HEK293 (cell line): Measurements from ENCODE around the gene CKAP2L.

Source experiments
- CTCF ChIA-PET: fragments of 350-600 bp; formaldehyde crosslinking; extraction: SDS; loops from one replicate; lab custom pipeline; 2021; ENCODE audit warnings: antibody characterized with exemption; lab: Yijun Ruan, JAX
- POLR2A ChIA-PET: fragments of 300-600 bp; formaldehyde crosslinking; extraction: SDS; loops from one replicate; lab custom pipeline; 2020; ENCODE audit warnings: antibody characterized with exemption, inconsistent platforms; lab: Yijun Ruan, JAX
- H3K27ac ChIP-seq: fragments of 200-500 bp; sonication (Bioruptor generic); 2 replicates; pipeline ENCODE4 v1.5.1; 2014; ENCODE audit warnings: low read depth, low read length, control low read depth, inconsistent platforms; ENCODE audit errors: extremely low read depth
- H3K36me3 ChIP-seq, 2 experiments: fragments of 200-500 bp in 1 of 2; sonication (Bioruptor generic) in 1 of 2; 1 replicate in 1 of 2; 2 replicates in 1 of 2; pipeline ENCODE4 v1.5.1; 2014 to 2017; ENCODE audit warnings: inconsistent platforms in 2 of 2, low read length in 2 of 2; ENCODE audit not compliant: control insufficient read depth in 2 of 2, insufficient read depth in 1 of 2
- H3K4me1 ChIP-seq: fragments of 200-500 bp; sonication (Bioruptor generic); 2 replicates; pipeline ENCODE4 v1.5.1; 2014; ENCODE audit warnings: mild to moderate bottlenecking, low read length, inconsistent platforms; ENCODE audit not compliant: control insufficient read depth, insufficient read depth
- H3K4me3 ChIP-seq: 2 replicates; pipeline ENCODE4 v1.5.1; 2011; ENCODE audit warnings: low read depth, mild to moderate bottlenecking, control low read depth, low read length, moderate library complexity
- H3K9me3 ChIP-seq: fragments of 200-500 bp; sonication (Bioruptor generic); 2 replicates; pipeline ENCODE4 v1.5.1; 2014; ENCODE audit warnings: low read depth, low read length, inconsistent platforms; ENCODE audit not compliant: control insufficient read depth, insufficient read depth
- GLIS2 ChIP-seq: fragments of 450-650 bp; formaldehyde crosslinking; IDR thresholded peaks from 2 replicates; pipeline ENCODE4 v1.5.1; 2016; ENCODE audit warnings: missing biosample characterization, missing genetic modification characterization
- ZBTB48 ChIP-seq: fragments of 450-650 bp; formaldehyde crosslinking; IDR thresholded peaks from 2 replicates; pipeline ENCODE4 v1.5.1; 2016; ENCODE audit warnings: missing biosample characterization, missing genetic modification characterization
- ZNF148 ChIP-seq: fragments of 450-650 bp; formaldehyde crosslinking; IDR thresholded peaks from 2 replicates; pipeline ENCODE4 v1.5.0; 2017; ENCODE audit warnings: missing biosample characterization, missing genetic modification characterization, borderline replicate concordance
- ZNF169 ChIP-seq: fragments of 450-650 bp; formaldehyde crosslinking; IDR thresholded peaks from 2 replicates; pipeline ENCODE4 v1.5.1; 2016; ENCODE audit warnings: missing biosample characterization, missing genetic modification characterization
- ZNF24 ChIP-seq: fragments of 450-650 bp; formaldehyde crosslinking; IDR thresholded peaks from 2 replicates; pipeline ENCODE4 v1.5.1; 2016; ENCODE audit warnings: missing biosample characterization, missing genetic modification characterization
- ZNF37A ChIP-seq: fragments of 450-650 bp; IDR thresholded peaks from 2 replicates; pipeline ENCODE4 v1.5.1; 2018; ENCODE audit warnings: missing biosample characterization, missing genetic modification characterization
- ZNF398 ChIP-seq: fragments of 450-650 bp; formaldehyde crosslinking; IDR thresholded peaks from 2 replicates; pipeline ENCODE4 v1.5.1; 2017; ENCODE audit warnings: missing biosample characterization, missing genetic modification characterization
- ZNF692 ChIP-seq: fragments of 450-650 bp; formaldehyde crosslinking; IDR thresholded peaks from 2 replicates; pipeline ENCODE4 v1.5.1; 2016; ENCODE audit warnings: missing biosample characterization, missing genetic modification characterization
- ZNF837 ChIP-seq: fragments of 450-650 bp; formaldehyde crosslinking; IDR thresholded peaks from 2 replicates; pipeline ENCODE4 v1.5.1; 2016; ENCODE audit warnings: missing biosample characterization, missing genetic modification characterization
- TF ChIP-seq, protein P1 (sequence below): fragments of 450-650 bp; formaldehyde crosslinking; IDR thresholded peaks from 2 replicates; pipeline ENCODE4 v1.5.1; 2017; ENCODE audit warnings: missing biosample characterization, missing genetic modification characterization
- TF ChIP-seq, protein P2 (sequence below): sonication (generic); formaldehyde crosslinking; IDR thresholded peaks from 2 replicates; pipeline ENCODE4 v1.8.1; 2022; ENCODE audit warnings: mild to moderate bottlenecking, moderate library complexity, missing genetic modification reagents

The CKAP2L gene

DNA sequence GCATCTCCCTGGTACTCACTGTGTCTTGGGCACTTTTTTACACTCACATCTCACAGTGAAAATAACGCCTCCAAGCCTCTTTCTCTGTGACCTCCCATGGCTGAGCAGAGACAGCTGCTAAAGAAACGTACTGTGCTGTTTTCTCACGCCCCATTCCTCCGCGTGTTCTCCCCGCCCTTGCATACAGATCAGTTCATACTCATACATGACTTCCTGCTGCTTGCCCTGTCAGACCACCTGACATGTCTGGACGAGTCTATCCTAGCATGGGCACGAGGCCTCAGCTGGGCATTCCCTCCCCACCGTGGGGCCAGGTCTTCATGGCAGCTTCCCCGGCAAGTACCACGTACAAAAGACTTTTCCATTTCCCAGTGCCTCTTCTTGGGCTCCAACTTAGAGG lies 41.1 kb upstream of the CKAP2L start (continued):
- TF ChIP-seq ZNF692 (tag by site-specific recombination) (no peak), ZNF398 (tag by site-specific recombination) (no peak), ZNF37A (tag by site-specific recombination) (no peak)
- TF ChIP-seq, protein P1, sequence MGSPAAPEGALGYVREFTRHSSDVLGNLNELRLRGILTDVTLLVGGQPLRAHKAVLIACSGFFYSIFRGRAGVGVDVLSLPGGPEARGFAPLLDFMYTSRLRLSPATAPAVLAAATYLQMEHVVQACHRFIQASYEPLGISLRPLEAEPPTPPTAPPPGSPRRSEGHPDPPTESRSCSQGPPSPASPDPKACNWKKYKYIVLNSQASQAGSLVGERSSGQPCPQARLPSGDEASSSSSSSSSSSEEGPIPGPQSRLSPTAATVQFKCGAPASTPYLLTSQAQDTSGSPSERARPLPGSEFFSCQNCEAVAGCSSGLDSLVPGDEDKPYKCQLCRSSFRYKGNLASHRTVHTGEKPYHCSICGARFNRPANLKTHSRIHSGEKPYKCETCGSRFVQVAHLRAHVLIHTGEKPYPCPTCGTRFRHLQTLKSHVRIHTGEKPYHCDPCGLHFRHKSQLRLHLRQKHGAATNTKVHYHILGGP (tag by site-specific recombination): no peak

- POLR2A ChIA-PET: no interaction called here
- no peaks in the 10 kb centered on the region for H3K36me3 ChIP-seq
- CTCF ChIA-PET: interaction anchor here (0.6 kb wide), 1 partner anchor 883 kb away, joined by 3 read pairs; no protein-coding TSS in a partner anchor
These were observed 39.5 kb upstream of the CKAP2L start for GRCh38 chr2:112803691-112804521.

DNA sequence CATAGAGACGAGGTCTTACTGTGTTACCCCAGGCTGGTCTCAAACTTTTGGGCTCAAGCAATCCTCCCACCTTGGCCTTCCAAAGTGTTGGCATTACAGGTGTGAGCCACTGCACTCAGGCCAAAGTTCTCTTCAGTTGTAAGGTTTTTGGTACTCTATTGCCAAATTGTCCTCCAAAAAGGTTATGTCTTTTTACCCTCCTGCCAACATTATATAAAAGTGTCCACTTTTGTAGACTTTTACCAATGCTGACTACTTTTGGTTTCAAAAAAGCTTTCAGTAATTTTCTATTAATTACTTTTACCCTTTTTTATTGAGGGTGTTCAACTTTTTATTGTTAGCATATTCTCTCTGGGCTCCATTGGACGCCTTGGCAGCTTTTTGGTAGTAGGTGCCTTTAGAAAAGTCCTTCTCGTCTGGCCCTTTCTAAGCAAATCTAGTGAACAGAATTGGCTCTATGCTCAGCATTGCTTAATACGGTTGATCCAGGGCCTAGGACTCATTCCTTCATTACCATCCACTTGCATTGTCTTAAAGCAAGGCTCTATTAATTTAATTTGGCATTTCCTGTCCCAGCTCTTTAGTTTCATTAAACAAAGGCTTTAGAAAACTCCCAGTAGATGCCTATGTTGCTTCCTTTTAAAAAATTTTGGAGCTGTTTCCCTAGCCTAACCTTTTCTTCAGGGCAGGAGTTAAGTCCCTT lies 36.6 kb upstream of the CKAP2L start:
- POLR2A ChIA-PET: no interaction called here

More at GRCh38 chr2:112803691-112804521, 39.5 kb upstream of the CKAP2L start:
- TF ChIP-seq, protein P2, sequence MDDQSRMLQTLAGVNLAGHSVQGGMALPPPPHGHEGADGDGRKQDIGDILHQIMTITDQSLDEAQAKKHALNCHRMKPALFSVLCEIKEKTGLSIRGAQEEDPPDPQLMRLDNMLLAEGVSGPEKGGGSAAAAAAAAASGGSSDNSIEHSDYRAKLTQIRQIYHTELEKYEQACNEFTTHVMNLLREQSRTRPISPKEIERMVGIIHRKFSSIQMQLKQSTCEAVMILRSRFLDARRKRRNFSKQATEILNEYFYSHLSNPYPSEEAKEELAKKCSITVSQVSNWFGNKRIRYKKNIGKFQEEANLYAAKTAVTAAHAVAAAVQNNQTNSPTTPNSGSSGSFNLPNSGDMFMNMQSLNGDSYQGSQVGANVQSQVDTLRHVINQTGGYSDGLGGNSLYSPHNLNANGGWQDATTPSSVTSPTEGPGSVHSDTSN: no peak
- TF ChIP-seq ZNF24 (tag by site-specific recombination) (no peak), ZNF148 (tag by site-specific recombination) (no peak), ZNF169 (tag by site-specific recombination) (no peak), GLIS2 (no peak)
- Histone ChIP-seq H3K27ac (no peak overlapping the region), H3K9me3 (no peaks in the 10 kb centered on the region), H3K4me3 (no peak overlapping the region), H3K4me1 (no peaks in the 10 kb centered on the region)

More for the DNA sequence above, 36.6 kb upstream of the CKAP2L start:
- H3K9me3 ChIP-seq: no peaks in the 10 kb centered on the region
- no peak overlapping the region for H3K27ac ChIP-seq
- TF ChIP-seq ZNF837 (tag by site-specific recombination) (no peak), ZBTB48 (tag by site-specific recombination) (no peak)
- CTCF ChIA-PET: no interaction called here
- no peaks in the 10 kb centered on the region for H3K4me1 ChIP-seq
- no peak overlapping the region for H3K4me3 ChIP-seq
- H3K36me3 ChIP-seq: no peaks in the 10 kb centered on the region
